HG03432 (cell line): Measurements from ENCODE around the gene UTP14A.
"Not testable (repeated sequence)": the region's sequence is repeated elsewhere in the genome, so short reads cannot be mapped to it uniquely, and the experiment has no call there.

Experiments
- ATAC-seq: cut with Tn5 transposase; IDR thresholded peaks from one replicate; pipeline ENCODE4 v1.9.1; 2021; ENCODE audit warnings: mild to moderate bottlenecking, moderate library complexity; ENCODE audit not compliant: unreplicated experiment

The UTP14A gene, protein sequence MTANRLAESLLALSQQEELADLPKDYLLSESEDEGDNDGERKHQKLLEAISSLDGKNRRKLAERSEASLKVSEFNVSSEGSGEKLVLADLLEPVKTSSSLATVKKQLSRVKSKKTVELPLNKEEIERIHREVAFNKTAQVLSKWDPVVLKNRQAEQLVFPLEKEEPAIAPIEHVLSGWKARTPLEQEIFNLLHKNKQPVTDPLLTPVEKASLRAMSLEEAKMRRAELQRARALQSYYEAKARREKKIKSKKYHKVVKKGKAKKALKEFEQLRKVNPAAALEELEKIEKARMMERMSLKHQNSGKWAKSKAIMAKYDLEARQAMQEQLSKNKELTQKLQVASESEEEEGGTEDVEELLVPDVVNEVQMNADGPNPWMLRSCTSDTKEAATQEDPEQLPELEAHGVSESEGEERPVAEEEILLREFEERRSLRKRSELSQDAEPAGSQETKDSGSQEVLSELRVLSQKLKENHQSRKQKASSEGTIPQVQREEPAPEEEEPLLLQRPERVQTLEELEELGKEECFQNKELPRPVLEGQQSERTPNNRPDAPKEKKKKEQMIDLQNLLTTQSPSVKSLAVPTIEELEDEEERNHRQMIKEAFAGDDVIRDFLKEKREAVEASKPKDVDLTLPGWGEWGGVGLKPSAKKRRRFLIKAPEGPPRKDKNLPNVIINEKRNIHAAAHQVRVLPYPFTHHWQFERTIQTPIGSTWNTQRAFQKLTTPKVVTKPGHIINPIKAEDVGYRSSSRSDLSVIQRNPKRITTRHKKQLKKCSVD

DNA sequence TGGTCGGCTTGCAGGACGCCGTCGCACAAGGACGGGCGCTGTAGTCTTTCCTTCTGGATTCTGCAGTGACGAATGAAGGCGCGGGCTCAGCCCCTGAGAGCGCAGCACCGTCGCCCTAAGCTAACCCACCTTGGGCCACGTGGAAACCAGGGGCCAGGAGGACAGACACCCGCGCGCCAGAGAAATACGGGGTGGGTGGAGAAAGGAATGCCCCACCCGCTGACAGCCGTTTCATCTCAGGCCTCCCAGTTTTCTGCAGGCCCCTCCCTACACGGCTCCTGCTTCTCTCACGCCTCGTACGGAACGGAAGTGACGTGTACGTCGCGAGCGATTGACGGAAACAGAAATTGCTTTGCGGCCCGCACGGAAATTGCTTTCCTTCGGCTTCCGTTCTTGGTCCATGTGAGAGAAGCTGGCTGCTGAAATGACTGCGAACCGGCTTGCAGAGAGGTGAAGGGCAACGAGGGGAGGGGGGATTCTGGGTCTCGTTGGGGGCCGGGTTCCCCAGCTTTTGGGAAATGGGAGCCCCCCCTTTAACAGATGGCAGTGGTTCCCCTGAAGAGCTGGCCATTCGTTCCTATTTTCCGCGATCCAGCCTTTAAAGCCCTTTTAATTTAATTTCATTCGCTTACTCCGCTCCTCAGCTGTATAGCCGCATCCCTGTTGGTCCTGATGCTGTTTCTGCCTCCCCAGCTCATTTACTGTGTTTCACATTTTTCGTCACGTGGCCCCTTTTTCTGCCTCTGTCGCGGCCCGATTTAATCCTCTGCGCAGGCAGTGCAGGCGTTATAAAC, at the start of gene UTP14A:
UTP14A (plus strand) TSS at position 378 of the 794 bp plus-strand sequence; CDS start at position 425, 47 bp downstream.
- peak; percentile 99 for ATAC-seq

DNA sequence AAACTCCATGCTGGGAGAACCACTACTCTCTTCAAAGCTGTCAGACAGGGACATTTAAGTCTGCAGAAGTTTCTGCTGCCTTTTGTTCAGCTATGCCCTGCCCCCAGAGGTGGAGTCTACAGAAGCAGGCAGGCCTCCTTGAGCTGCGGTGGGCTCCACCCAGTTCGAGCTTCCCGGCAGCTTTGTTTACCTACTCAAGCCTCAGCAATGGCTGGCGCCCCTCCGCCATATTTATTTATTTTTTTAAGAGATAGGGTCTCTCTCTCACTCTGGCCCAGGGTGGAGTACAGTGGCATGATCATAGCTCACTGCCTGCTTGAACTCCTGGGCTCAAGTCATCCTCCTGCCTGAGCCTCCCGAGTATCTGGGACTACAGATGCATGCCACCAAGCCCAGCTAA, 46.8 kb upstream of the UTP14A start:
- ATAC-seq: not testable (repeated sequence)

DNA sequence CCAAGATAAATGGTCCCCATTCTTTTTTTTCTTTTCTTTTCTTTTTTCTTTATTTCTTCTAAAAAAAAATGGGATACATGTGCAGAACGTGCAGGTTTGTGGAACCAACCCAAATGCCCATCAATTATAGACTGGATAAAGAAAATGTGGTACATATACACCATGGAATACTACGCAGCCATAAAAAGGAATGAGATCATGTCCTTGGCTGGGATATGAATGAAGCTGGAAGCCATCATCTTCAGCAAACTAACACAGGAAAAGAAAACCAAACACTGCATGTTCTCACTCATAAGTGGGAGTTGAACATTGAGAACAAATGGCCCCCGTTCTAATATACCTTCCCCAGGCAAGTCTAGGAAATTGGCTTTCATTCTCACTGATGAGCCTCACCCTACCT, 39.6 kb upstream of the UTP14A start:
- ATAC-seq: not testable (repeated sequence)

DNA sequence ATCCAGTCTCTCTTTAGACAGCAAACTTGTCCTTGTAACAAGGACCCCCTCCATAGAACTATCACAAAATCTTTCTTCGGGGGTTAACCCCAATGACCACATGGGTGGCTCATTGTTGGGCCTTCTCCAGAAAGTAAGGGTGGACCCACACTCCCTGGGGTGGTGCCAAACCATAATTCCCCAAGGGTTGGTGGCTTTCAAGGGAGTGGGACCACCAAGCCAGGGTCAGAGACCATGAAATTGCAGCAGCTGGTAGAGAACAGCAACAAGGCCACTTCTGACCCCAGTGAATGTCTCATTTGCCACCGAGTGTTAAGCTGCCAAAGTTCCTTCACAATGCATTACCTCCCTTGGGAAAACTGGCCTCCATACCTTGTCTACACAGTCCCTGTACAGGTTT, 33.4 kb upstream of the UTP14A start:
- ATAC-seq: no peak

DNA sequence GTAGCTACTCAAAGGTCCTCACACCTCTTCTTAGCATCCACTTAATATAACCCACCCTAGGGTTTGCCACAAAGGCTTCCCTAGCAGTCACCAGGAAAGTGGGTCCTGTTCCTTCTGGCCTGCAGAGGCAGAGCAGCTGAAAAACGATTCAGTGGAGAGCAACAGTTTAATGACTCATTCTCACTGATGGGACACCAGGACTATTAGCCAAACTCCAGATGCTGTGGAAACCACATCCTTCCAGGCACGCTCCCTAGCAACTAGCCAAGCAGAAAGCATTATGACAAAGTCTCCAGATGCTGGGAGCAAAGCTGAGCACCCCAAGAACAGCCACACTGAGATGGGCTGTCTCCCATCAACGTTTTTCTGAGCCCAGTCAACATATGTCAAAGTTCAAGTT, 30.3 kb upstream of the UTP14A start:
- ATAC-seq: no peak

DNA sequence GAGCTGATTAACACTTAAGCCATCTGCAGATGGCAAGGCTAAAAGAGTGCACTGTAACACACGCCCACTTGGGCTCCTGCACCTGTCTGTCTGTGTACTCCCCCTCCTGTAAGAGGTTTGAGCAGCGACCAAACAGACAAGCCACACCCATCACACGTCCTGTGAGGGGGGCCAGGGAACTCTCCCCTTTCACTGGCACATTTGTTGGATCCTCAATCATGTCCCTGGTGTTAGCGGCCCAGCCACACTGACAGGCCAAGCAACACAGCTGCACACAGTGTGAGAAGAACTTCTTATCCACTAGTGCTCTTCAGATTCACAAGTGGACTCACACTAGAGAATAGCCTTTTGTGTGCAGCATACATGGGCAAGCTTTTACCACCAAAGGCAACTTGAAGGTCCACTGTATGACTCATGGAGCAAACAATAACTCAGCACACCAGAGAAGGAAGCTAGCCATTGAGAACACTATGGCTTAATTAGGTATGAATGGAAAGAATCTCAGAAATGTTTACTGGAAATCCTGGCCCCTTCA, 29.1 kb upstream of the UTP14A start:
- no peak for ATAC-seq

DNA sequence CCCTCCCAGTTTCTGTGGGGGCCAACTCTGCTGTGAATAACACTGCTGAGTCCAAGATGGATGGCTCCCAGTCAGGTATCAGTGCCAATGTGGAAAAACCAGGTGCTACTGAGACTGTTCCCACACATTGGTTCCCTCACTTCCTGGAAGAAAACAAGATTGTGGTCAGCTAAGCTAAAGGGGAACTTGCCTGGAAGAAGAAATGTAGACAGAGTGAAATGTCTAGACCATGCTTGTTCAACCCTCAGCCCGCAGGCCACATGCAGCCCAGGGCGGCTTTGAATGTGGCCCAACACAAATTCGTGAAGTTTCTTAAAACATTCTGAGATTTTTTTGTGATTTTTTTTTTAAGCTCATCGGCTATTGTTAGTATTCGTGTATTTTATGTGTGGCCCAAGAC, 28.6 kb upstream of the UTP14A start:
- ATAC-seq: no peak

DNA sequence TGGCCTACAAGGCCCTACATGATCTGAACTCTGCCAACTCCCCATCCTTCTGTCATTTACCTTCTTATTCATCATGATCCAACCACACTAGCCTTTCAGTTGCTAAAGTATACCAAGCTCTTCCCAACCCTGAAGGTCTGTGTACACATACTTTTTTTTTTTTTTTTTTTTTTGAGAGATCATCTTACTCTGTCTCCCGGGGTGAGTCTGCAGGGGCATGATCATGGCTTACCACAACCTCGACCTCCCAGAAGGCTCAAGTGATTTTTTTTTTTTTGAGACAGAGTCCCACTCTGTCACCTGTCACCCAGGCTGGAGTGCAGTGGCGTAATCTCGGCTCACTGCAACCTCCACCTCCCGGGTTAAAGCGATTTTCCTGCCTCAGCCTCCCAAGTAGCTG, 5.9 kb upstream of the UTP14A start:
- no peak for ATAC-seq

DNA sequence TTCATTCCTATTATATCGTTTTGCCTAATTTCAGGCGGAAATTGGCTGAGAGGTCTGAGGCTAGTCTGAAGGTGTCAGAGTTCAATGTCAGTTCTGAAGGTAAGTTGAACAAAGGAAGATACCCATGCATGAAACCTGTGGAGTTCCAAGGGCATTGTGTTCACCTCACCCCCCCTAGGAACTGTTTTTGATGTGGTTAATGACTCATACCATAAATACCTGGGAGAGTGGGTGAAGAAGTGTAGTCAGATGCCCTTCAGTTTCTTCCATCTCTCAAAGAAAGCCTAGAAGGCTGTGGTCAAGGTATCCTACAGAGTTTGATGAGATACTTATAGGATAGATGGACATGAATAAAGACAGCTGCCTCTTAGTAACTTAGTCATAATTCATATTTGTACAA, 2.7 kb downstream of the UTP14A start:
- no peak for ATAC-seq

DNA sequence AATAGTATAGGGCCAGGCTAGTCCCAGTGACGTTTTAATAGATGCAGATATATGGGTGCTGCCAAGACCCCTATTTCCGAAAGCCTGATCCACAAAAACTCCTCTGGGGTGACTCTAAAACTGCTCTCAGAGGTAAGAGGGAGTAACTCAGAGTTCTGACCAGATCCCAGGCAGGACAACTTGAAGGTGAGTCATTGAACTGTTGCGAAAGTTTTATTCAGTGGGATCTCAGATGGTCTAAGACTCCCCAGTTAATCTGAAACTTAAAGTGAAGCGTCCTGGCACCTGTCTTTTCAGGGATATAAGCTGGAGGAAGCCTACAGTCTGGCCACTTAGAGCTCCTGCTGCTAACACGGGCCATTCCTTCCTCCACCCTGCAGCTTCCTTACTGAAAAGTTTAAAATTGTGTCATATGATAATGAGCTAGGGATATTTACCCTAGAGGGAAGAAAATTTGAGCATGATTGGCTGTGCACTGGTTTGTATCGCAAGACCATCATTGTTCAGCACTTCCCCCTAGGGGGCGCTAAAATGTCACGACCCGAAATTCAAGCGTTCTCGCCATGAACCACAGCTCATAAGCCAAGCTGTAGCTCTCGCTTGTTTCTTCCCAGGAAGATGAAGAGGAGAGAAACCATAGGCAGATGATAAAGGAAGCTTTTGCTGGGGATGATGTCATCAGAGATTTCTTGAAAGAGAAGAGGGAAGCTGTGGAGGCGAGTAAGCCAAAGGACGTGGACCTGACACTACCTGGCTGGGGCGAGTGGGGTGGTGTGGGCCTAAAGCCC, 19.5 kb downstream of the UTP14A start:
- ATAC-seq: peak; percentile 61

DNA sequence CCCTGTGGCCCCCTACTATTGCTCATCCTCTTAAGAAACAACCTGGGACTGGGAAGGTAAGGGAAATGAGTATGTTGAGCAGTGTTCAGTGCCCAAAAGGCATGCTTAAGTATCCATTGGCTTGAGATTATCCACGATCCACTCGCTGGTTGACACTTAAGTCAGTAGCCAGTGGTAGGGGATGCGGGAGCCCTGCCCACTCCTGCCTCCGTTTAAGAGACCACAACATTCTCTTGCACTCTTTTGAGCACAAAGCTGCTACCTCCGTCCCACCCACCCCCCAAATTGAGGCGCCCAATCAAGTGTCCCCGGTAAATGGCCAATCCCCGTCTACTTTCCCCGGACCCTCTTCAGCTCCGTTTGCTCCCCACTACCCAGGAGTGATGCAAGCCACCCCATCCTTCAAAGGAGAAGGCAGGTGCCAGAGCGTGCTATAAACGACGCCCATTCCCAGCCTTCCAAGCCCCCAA, 25.0 kb downstream of the UTP14A start:
- no peak for ATAC-seq

DNA sequence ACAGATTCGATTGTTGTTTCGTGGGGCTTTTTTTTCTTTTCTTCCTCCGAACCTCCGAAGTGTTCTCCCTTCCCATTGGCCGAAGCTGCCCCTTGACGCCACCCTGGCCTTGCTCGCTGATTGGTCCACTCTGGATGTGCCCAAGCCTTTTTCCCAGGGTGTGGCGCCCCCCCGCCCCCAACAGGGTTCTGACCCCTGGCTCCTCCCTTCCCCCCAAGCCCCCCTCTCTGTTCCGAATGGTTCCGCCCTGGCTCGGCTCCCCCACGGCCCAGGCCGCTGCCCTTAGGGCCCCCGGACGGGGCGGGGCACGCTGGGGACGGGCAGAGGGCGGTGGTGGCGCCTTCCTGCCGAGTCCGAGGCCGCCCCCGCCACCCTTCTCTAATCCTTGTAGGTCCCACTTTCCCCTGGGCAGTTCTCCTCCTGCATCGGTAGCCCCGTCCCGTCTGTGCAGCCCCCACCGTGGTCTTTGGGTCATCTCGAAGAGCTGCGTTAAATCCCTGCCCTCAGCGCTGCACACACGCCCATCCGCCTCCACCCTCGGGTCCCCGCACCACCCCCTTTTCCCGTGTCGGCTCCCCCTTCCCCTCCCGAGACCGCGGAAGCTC, 25.5 kb downstream of the UTP14A start:
- ATAC-seq: peak; percentile 73

DNA sequence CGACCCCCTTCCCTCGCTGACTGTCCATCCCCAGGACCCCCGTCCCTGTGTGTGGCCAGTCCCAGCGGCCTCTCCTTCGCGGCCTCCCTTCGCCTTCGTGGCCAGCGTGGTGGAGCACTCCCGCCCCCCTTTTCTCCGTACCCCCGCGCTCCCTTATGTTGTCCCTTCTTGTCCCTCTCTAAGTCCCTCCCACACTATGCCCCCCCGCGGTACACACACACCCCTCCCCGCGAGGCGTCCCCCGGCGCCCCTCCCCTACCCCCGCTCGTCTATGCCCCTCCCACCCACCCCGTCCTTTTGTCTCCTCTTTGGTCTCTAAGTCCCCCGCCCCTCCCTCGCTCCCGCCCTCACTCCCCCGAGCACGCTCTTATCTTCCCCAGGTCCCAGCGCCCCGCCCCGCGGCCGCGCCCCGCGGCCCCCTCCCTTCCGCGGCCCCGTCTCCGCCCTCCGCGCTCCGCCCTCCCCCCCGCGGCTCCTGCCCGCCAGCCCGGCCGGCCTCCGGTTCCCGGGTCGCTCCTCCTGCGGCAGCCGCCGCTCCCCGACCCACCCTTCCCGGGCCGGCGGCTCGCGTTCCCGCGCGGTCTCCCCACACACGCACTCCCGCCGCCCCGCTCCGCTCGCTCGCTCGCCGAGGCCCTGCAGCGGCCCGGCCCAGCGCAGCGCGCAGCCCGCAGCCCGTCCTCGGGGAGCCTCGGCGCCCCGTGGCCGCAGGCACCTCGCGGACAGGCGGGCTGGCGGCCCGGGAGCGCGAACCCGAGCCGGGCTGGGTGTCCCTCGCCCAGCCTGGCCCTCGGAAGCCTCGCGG, 26.3 kb downstream of the UTP14A start:
- peak; percentile 57 for ATAC-seq

DNA sequence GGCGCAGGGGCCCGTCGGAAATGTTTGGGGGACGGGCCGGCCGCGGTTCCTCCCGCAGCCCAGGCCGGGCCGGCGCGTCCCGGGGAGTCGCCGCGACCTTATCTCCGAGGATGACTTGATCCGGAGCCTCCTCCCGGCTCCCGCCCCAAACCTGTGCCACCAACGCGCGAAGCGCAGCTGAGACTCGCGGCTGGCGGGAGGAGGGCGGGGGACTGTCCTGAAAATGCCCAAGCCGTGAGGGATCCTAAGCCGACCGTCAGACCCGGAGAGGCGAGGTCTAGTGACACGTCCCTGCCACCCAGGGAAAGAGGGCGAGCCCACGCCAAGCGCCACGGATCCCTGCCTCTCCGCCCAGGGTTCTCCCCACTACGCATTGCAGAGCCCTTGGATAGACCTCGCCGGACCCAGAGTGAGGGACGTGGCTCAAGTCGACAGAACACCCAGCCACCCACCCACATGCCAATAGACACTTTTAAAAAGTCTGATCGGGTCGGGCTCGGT, 26.9 kb downstream of the UTP14A start:
- ATAC-seq: peak; percentile 8

DNA sequence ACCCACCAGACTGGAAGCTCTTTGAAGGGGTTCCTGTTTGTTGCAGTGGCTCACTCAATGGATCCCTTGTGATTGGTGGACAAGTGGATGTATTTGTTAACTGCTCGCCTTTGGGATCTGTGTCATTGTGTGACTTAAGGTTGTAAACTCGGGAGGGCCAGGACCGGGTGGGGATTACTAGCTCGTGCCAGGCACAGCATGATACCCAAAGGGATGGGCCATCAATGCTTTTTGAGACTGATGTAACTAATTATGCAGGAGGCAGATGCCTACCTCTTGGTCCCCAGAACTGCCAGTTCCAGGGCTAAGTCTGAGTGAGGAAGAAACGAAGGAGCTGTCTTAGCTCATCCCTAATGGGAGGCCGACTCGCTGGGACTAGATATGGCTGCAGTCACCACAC, 27.7 kb downstream of the UTP14A start:
- no peak for ATAC-seq

DNA sequence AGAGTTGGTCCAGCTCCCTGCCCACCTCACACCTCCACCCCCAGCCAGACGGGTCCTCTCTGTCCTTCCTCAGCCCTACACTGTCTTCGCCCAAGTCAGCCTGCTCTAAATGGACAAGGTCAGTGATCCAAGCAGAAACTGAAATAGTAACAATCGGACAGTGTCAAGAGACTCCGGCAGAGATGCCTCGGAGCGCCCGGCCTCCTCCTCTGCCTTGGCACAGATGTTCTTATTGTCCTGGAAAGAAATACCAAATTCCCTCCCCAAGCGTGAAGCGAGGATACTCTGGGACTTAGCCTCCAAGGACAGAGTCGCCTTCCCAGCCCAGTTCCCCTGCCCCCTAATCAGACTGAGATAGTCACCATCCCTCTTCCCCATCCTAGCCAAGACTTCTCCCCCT, 28.5 kb downstream of the UTP14A start:
- no peak for ATAC-seq

DNA sequence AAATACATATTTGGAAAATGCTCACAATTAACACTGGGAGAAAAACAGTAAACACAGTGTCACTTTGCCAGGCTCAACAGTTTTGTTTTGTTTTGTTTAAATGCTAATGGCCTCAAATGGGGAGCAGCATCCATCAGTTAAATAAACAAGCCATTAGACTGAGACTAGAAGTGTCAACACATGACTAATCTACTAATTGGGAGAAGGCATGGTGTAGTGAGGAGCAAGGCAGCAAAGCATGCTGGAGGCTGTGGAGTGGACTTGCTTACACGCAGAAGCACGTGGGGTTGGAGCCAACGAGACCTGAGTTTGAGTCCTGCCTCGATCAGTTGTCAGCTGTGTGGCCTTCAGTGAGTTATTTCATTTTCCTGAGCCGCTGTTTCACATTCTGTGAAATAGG, 29.0 kb downstream of the UTP14A start:
- no peak for ATAC-seq

DNA sequence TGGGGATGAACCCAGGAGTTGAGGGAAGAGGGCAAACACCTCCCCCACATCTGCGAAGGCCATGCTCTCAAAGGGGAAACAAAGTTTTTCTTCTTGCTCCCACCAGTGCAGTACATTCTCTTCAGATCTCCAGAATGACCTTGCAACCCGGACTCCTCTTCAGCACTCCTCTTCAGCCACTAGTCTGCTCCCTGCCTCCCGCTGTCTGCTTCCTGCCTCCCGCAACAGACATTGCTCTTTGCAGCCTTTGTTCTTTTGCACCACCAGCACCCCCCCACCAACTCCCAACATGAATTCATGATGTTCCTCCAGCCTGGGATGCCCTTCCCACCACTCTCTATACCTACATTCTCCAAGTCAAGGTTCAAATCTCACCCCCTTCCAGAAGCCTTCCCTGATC, 32.1 kb downstream of the UTP14A start:
- ATAC-seq: no peak

DNA sequence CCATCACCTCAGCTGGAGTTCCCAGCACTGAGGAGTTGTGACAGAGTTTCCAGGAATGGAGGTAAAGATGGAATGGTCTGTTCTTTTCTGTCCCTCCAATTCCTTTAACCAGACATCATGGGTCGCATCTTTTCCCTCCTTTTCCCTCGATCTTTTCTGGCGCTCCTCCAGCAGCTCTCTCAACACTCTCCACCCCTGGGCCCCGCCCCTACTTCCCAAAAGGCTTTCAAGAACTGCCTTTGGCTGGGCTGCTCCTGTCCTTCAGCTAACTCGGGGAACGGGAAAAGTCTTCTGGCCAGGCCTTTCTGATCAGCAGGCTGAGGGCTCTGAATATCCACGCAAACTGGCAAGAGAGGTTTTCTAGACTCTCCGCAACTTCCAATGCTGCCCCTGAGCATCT, 34.0 kb downstream of the UTP14A start:
- no peak for ATAC-seq
